CD14-positive monocyte (primary cell): ENCODE results near the gene PAFAH2. TPM values are rescaled to one million over a fixed set of nuclear protein-coding genes. Genes with fewer than 3 reads are reported as not detected.

Experiments used
- DNase-seq, 3 donors: peaks; one replicate each; pipeline ENCODE4 v3.0.0-alpha.2; 2011 to 2022
- H2AFZ ChIP-seq: 2 replicates; pipeline ENCODE4 v1.6.0; 2012; ENCODE audit warnings: mild to moderate bottlenecking, low read depth, low read length, inconsistent platforms; ENCODE audit not compliant: insufficient read depth, poor library complexity, severe bottlenecking
- H3K27ac ChIP-seq, 2 donors: 1 replicate in 1 of 2; 2 replicates in 1 of 2; pipeline ENCODE4 v1.5.1; 2012 to 2013; ENCODE audit warnings: low read length in 2 of 2, control low read depth in 1 of 2, inconsistent platforms in 1 of 2, low read depth in 1 of 2, mild to moderate bottlenecking in 1 of 2
- H3K27me3 ChIP-seq, 2 donors: one replicate each; pipeline versions ENCODE4 v1.6.0 to v1.6.1; 2011 to 2013; ENCODE audit warnings: low read length in 2 of 2; ENCODE audit not compliant: control insufficient read depth in 2 of 2, insufficient read depth in 2 of 2
- H3K36me3 ChIP-seq, 2 donors: replicated peaks in 1 of 2; 1 replicate in 1 of 2; 2 replicates in 1 of 2; pipeline versions ENCODE4 v1.5.1 to v1.6.1; 2012 to 2013; ENCODE audit warnings: low read length in 2 of 2, control low read depth in 1 of 2, inconsistent platforms in 1 of 2, mild to moderate bottlenecking in 1 of 2; ENCODE audit not compliant: insufficient read depth in 2 of 2, control insufficient read depth in 1 of 2
- H3K4me1 ChIP-seq, 2 donors: 1 replicate in 1 of 2; 2 replicates in 1 of 2; pipeline versions ENCODE4 v1.5.1 to v1.6.1; 2012 to 2013; ENCODE audit warnings: low read length in 2 of 2, control low read depth in 1 of 2, inconsistent platforms in 1 of 2, mild to moderate bottlenecking in 1 of 2, moderate library complexity in 1 of 2; ENCODE audit not compliant: insufficient read depth in 2 of 2, control insufficient read depth in 1 of 2
- H3K4me2 ChIP-seq: replicated peaks from 2 replicates; pipeline ENCODE3; 2012; ENCODE audit warnings: low read length, moderate library complexity, mild to moderate bottlenecking; ENCODE audit not compliant: poor library complexity, severe bottlenecking; ENCODE audit errors: extremely low read depth
- H3K4me3 ChIP-seq, 3 experiments: fragments of 200-600 bp in 1 of 3; sonication (generic) in 1 of 3; replicated peaks in 1 of 3; 1 replicate in 2 of 3; 2 replicates in 1 of 3; pipeline ENCODE4 v1.5.1; 2011 to 2013; ENCODE audit warnings: low read length in 3 of 3, mild to moderate bottlenecking in 3 of 3, control low read depth in 2 of 3, low read depth in 2 of 3, inconsistent platforms in 1 of 3, moderate library complexity in 1 of 3
- H3K79me2 ChIP-seq: 2 replicates; pipeline ENCODE4 v1.6.0; 2012; ENCODE audit warnings: mild to moderate bottlenecking, control low read depth, inconsistent platforms, low read length, moderate library complexity; ENCODE audit not compliant: insufficient read depth
- H3K9ac ChIP-seq: 2 replicates; pipeline ENCODE4 v1.6.0; 2017; ENCODE audit warnings: low read length, mild to moderate bottlenecking; ENCODE audit not compliant: insufficient read depth, poor library complexity, severe bottlenecking
- H3K9me3 ChIP-seq, 2 donors: replicated peaks in 1 of 2; 1 replicate in 1 of 2; 2 replicates in 1 of 2; pipeline versions ENCODE4 v1.5.1 to v1.6.1; 2012 to 2013; ENCODE audit warnings: low read length in 2 of 2, control low read depth in 1 of 2; ENCODE audit not compliant: control insufficient read depth in 1 of 2, insufficient read depth in 1 of 2
- H4K20me1 ChIP-seq: 2 replicates; pipeline ENCODE4 v1.6.0; 2012; ENCODE audit warnings: mild to moderate bottlenecking, low read length, control low read depth, moderate library complexity; ENCODE audit not compliant: insufficient read depth
- H3K27ac Mint-ChIP-seq, 7 donors: one replicate each; pipeline ENCODE4 v1.8.0; 2020; ENCODE audit warnings: mild to moderate bottlenecking in 7 of 7, mixed read lengths in 7 of 7, moderate library complexity in 6 of 7, inconsistent platforms in 2 of 7
- H3K27me3 Mint-ChIP-seq, 3 donors: one replicate each; pipeline ENCODE4 v1.8.0; 2021 to 2022; ENCODE audit warnings: low read depth in 3 of 3, mild to moderate bottlenecking in 3 of 3, mixed read lengths in 3 of 3, moderate library complexity in 3 of 3, inconsistent platforms in 1 of 3
- H3K36me3 Mint-ChIP-seq, 2 donors: one replicate each; pipeline ENCODE4 v1.8.0; 2020; ENCODE audit warnings: mixed read lengths in 2 of 2, inconsistent platforms in 1 of 2, mild to moderate bottlenecking in 1 of 2
- H3K4me1 Mint-ChIP-seq: one replicate; pipeline ENCODE4 v1.8.0; 2020; ENCODE audit warnings: mild to moderate bottlenecking, mixed read lengths
- H3K4me3 Mint-ChIP-seq, 2 donors: one replicate each; pipeline ENCODE4 v1.8.0; 2020; ENCODE audit warnings: mild to moderate bottlenecking in 2 of 2, mixed read lengths in 2 of 2, moderate library complexity in 1 of 2
- H3K9me3 Mint-ChIP-seq, 7 donors: one replicate each; pipeline ENCODE4 v1.8.0; 2020 to 2022; ENCODE audit warnings: mixed read lengths in 7 of 7, mild to moderate bottlenecking in 6 of 7, moderate library complexity in 6 of 7, inconsistent platforms in 2 of 7
- WGBS: methylation state at CpG from one replicate; pipeline ENCODE4 v1.1.5; 2013; ENCODE audit warnings: missing lambda C conversion rate; ENCODE audit not compliant: insufficient coverage; 5-methylcytosine and 5-hydroxymethylcytosine counted together
- intact Hi-C, 2 donors: fragments of 100-400 bp; cut with micrococcal nuclease; formaldehyde crosslinking; loops; one replicate each; pipeline versions ENCODE4 v1.15.0 to v1.15.1; 2023
- polyA plus RNA-seq, 3 donors: library from polyadenylated mRNA; depleted of rRNA in 1 of 3; unstranded in 2 of 3; stranded (reverse) in 1 of 3; fragments of 300-500 nt in 2 of 3; fragments of >200 nt in 1 of 3; fragmentation: Illumina TruSeq in 2 of 3; gene quantifications; 1 replicate in 2 of 3; 2 replicates in 1 of 3; pipeline ENCODE4 v1.2.3, GENCODE V29; 2012 to 2021
- TF ChIP-seq, protein P1 (sequence below): fragments of 200-600 bp; IDR thresholded peaks from one replicate; pipeline ENCODE4 v1.8.0; 2022; ENCODE audit warnings: antibody characterized with exemption, mild to moderate bottlenecking

The PAFAH2 gene
- polyA plus RNA-seq, 3 donors = 6.4 to 9.2 (median 6.8) TPM

GRCh38 chr1:26037904-26038303 is 40.0 kb upstream of the PAFAH2 start:
- H3K9me3 ChIP-seq = no peaks in the 10 kb centered on the region
- no peak overlapping the region for H3K27ac ChIP-seq
- H3K9ac ChIP-seq = no peak overlapping the region
- TF ChIP-seq, protein P1, sequence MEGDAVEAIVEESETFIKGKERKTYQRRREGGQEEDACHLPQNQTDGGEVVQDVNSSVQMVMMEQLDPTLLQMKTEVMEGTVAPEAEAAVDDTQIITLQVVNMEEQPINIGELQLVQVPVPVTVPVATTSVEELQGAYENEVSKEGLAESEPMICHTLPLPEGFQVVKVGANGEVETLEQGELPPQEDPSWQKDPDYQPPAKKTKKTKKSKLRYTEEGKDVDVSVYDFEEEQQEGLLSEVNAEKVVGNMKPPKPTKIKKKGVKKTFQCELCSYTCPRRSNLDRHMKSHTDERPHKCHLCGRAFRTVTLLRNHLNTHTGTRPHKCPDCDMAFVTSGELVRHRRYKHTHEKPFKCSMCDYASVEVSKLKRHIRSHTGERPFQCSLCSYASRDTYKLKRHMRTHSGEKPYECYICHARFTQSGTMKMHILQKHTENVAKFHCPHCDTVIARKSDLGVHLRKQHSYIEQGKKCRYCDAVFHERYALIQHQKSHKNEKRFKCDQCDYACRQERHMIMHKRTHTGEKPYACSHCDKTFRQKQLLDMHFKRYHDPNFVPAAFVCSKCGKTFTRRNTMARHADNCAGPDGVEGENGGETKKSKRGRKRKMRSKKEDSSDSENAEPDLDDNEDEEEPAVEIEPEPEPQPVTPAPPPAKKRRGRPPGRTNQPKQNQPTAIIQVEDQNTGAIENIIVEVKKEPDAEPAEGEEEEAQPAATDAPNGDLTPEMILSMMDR = no peak
- H3K79me2 ChIP-seq = no peaks in the 10 kb centered on the region
- peaks cover 0 to 32% of the 10 kb centered on the region in 2 donors for H3K27me3 ChIP-seq
- DNase-seq = no peak
- Mint-ChIP-seq H3K36me3 (no peaks in the 10 kb centered on the region), H3K27ac (no peak overlapping the region), H3K27me3 (peaks cover 23 to 36% (median 26%) of the 10 kb centered on the region in 3 donors), H3K9me3 (peaks cover 0 to 5% (median 0%) of the 10 kb centered on the region in 7 donors), H3K4me1 (peaks cover 15% of the 10 kb centered on the region), H3K4me3 (no peak overlapping the region)
- intact Hi-C loops = loop anchor here (5.0 to 10.0 kb wide), 2 partner anchors 107 to 379 kb away; no protein-coding TSS in a partner anchor
- H3K36me3 ChIP-seq = no peaks in the 10 kb centered on the region
- H4K20me1 ChIP-seq = no peaks in the 10 kb centered on the region
- H3K4me2 ChIP-seq = no peak overlapping the region
- no peak overlapping the region for H3K4me3 ChIP-seq
- 84% methylated on average over 5 of the region's 6 CpGs for WGBS
- peaks cover 11 to 21% of the 10 kb centered on the region in 2 donors for H3K4me1 ChIP-seq
- H2AFZ ChIP-seq = no peak overlapping the region

DNA sequence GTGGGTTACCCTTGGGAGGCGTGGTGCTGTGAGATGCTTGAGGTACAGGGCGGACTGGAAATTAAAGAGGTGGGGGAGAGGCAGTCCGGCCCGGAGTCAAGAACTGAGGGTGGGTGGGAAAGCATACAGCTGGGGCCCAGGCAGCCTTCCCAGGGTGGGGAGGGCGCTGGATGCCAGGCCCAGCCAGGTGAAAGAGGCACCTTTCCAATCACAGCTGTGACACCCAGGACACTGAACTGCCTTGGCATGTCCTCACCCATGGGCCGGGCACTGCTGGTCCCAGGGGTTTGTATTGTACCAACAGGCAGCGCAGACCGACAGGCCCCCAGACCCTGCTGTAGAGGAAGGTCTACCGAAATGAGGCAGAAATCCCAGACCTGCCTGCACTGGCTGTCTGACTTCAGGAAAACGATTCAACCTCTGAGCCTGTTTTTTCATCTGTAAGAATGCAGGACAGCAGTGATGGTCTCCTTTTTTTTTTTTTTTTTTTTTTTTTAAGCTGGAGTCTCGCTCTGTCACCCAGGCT is 39.0 kb upstream of the PAFAH2 start:
- no peak overlapping the region for H2AFZ ChIP-seq
- peaks cover 15% of the 10 kb centered on the region for H3K4me1 Mint-ChIP-seq
- H3K9ac ChIP-seq = no peak overlapping the region
- H3K4me3 Mint-ChIP-seq = no peak overlapping the region
- no peak overlapping the region for H3K4me3 ChIP-seq
- no peak overlapping the region for H3K27ac ChIP-seq
- no peaks in the 10 kb centered on the region for H3K36me3 ChIP-seq
- H3K4me2 ChIP-seq = no peak overlapping the region
- H4K20me1 ChIP-seq = no peaks in the 10 kb centered on the region
- peaks cover 26 to 37% (median 26%) of the 10 kb centered on the region in 3 donors for H3K27me3 Mint-ChIP-seq
- H3K9me3 Mint-ChIP-seq = peaks cover 0 to 5% (median 0%) of the 10 kb centered on the region in 7 donors
- 97% methylated on average over 5 of the region's 11 CpGs for WGBS
- no peak overlapping the region for H3K27ac Mint-ChIP-seq
- peaks cover 11 to 21% of the 10 kb centered on the region in 2 donors for H3K4me1 ChIP-seq
- H3K27me3 ChIP-seq = peaks cover 0 to 25% of the 10 kb centered on the region in 2 donors
- no peaks in the 10 kb centered on the region for H3K36me3 Mint-ChIP-seq
- intact Hi-C loops = loop anchor here (5.0 to 10.0 kb wide), 2 partner anchors 108 to 380 kb away; no protein-coding TSS in a partner anchor
- H3K9me3 ChIP-seq = no peaks in the 10 kb centered on the region
- TF ChIP-seq, protein P1 = no peak
- no peaks in the 10 kb centered on the region for H3K79me2 ChIP-seq
- no peak for DNase-seq
